Smooth muscle cell (in vitro differentiated cells): ENCODE measurements around the gene LDLRAD3. TPM values are rescaled to one million over a fixed set of nuclear protein-coding genes. Genes with fewer than 3 reads are reported as not detected.

Experiments
- DNase-seq: peaks from one replicate; lab custom pipeline; 2025; ENCODE audit not compliant: unreplicated experiment; lab: John Stamatoyannopoulos, UW
- H2AFZ ChIP-seq: fragments of 200-600 bp; sonication (generic); 2 replicates; pipeline ENCODE4 v1.6.0; 2016; ENCODE audit warnings: antibody characterized with exemption, low read depth, mild to moderate bottlenecking
- H3F3A ChIP-seq: fragments of 200-600 bp; sonication (generic); 2 replicates; pipeline ENCODE4 v1.6.0; 2017; ENCODE audit warnings: antibody characterized with exemption, low read depth
- H3K27ac ChIP-seq: fragments of 200-600 bp; sonication (generic); 2 replicates; pipeline ENCODE4 v1.5.1; 2016; ENCODE audit warnings: low read depth, mild to moderate bottlenecking
- H3K27me3 ChIP-seq: fragments of 200-600 bp; sonication (generic); 2 replicates; pipeline ENCODE4 v1.6.1; 2016; ENCODE audit warnings: low read depth, mild to moderate bottlenecking
- H3K36me3 ChIP-seq: fragments of 200-600 bp; sonication (generic); 2 replicates; pipeline ENCODE4 v1.5.1; 2016; ENCODE audit warnings: low read depth
- H3K4me1 ChIP-seq: fragments of 200-600 bp; sonication (generic); 2 replicates; pipeline ENCODE4 v1.5.1; 2016; ENCODE audit warnings: low read depth
- H3K4me2 ChIP-seq: fragments of 200-600 bp; sonication (generic); 2 replicates; pipeline ENCODE4 v1.6.0; 2016; ENCODE audit warnings: mild to moderate bottlenecking
- H3K4me3 ChIP-seq: fragments of 200-600 bp; sonication (generic); 2 replicates; pipeline ENCODE4 v1.5.1; 2016; ENCODE audit warnings: mild to moderate bottlenecking
- H3K79me2 ChIP-seq: fragments of 200-600 bp; sonication (generic); 2 replicates; pipeline ENCODE4 v1.6.0; 2016; ENCODE audit warnings: low read depth, mild to moderate bottlenecking
- H3K9ac ChIP-seq: fragments of 200-600 bp; sonication (generic); 2 replicates; pipeline ENCODE4 v1.6.0; 2016; ENCODE audit warnings: low read depth
- H3K9me3 ChIP-seq: fragments of 200-600 bp; sonication (generic); replicated peaks from 2 replicates; pipeline ENCODE4 v1.5.1; 2016; ENCODE audit warnings: low read depth
- H4K20me1 ChIP-seq: fragments of 200-600 bp; sonication (generic); 2 replicates; pipeline ENCODE4 v1.6.0; 2016; ENCODE audit warnings: low read depth
- CTCF ChIP-seq: fragments of 200-600 bp; sonication (generic); IDR thresholded peaks from 2 replicates; pipeline ENCODE4 v1.5.1; 2017; ENCODE audit warnings: borderline replicate concordance, mild to moderate bottlenecking, antibody characterized with exemption; ENCODE audit not compliant: insufficient read depth, poor library complexity, severe bottlenecking
- WGBS: methylation state at CpG from one replicate; pipeline ENCODE4 v1.1.7; 2016; ENCODE audit warnings: low lambda C conversion rate; 5-methylcytosine and 5-hydroxymethylcytosine counted together
- polyA plus RNA-seq: library from polyadenylated mRNA; unstranded; fragments of >200 nt; fragmentation: Nextera tagmentation; extraction: Ambion mirVana; gene quantifications from 2 replicates; pipeline ENCODE4 v1.2.1, GENCODE V29; 2016
- total RNA-seq: library from RNA; depleted of rRNA; stranded (reverse); fragments of >200 nt; gene quantifications from 2 replicates; pipeline ENCODE4 v1.2.3, GENCODE V29; 2014

Gene LDLRAD3
- total and polyA plus RNA-seq, 2 experiments from 2014 or later: 6.1 to 10.0 TPM

DNA sequence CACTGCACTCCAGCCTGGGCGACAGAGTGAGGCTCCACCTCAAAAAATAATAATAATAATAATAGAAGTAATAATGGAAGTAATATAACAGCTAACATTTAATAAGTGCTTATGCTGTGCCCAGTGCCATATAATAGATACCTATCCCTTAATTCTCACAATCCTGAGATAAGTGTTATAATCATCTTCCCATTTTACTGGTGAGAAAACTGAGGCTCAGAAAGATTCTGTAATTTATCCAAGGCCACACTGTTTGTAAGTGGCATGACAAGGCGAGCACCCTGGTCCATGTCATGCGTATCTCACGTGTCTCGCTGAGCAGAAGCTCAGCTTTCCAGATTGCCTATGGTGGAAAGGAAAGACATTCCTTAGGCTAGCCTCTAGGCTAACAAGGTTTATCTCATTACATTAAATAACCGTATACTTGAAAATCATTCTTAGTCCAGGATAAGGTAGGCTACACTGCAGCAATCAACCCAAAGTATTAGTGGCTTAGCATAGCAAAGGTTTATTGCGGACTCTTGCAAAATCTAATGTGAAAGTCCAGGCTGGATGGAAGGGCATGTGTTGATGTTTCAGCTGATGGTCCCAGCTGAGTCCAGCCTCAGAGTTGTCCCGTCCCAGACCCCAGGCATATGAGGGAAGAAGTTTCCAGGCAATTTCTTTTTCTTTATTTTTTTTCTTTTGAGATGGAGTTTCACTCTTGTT, 15.0 kb upstream of the LDLRAD3 start:
- Histone ChIP-seq H3K27me3 (no peaks in the 10 kb centered on the region), H3K4me3 (no peak overlapping the region), H4K20me1 (no peaks in the 10 kb centered on the region), H3K4me2 (no peak overlapping the region), H3K27ac (no peak overlapping the region), H2AFZ (no peak overlapping the region), H3K79me2 (no peaks in the 10 kb centered on the region), H3K9ac (no peak overlapping the region), H3K9me3 (no peaks in the 10 kb centered on the region), H3K4me1 (peaks cover 10% of the 10 kb centered on the region), H3F3A (no peaks in the 10 kb centered on the region), H3K36me3 (no peaks in the 10 kb centered on the region)
- DNase-seq: no peak
- WGBS: 93% methylated on average over 8 of the region's 8 CpGs
- TF ChIP-seq CTCF: no peak

GRCh38 chr11:35930466-35930865, 13.4 kb upstream of the LDLRAD3 start:
- Histone ChIP-seq H3K27ac (no peak overlapping the region), H4K20me1 (no peaks in the 10 kb centered on the region), H3K4me1 (peaks cover 10% of the 10 kb centered on the region), H3F3A (no peaks in the 10 kb centered on the region), H3K36me3 (no peaks in the 10 kb centered on the region), H3K9me3 (no peaks in the 10 kb centered on the region), H3K4me3 (no peak overlapping the region), H3K79me2 (no peaks in the 10 kb centered on the region), H3K4me2 (no peak overlapping the region), H2AFZ (no peak overlapping the region), H3K27me3 (peaks cover 2% of the 10 kb centered on the region), H3K9ac (no peak overlapping the region)
- no peak for TF ChIP-seq CTCF
- no peak for DNase-seq

DNA sequence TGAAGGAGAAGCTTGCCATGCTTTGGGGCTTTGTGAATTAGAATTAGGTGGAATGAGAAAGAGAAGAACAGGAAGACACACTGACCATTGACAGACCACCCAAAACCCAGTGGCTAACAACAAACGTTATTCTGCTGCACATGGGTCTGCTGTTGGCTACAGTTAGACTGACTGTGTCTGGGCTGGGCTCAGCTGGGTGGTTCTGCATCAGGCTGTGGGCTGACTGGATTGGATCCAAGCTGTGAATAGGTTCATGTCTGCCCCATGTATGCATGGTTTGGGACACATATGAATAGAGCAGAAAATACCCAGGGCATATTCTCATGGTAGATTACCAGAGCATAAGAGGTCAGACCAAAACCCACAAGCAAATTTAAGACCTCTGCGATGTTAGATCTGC, 11.7 kb upstream of the LDLRAD3 start:
- Histone ChIP-seq H3K9ac (no peak overlapping the region), H3F3A (no peaks in the 10 kb centered on the region), H3K4me1 (peaks cover 2% of the 10 kb centered on the region), H4K20me1 (no peaks in the 10 kb centered on the region), H3K36me3 (no peaks in the 10 kb centered on the region), H3K9me3 (no peaks in the 10 kb centered on the region), H3K4me3 (no peak overlapping the region), H2AFZ (no peak overlapping the region), H3K27ac (no peak overlapping the region), H3K79me2 (no peaks in the 10 kb centered on the region), H3K27me3 (peaks cover 7% of the 10 kb centered on the region), H3K4me2 (no peak overlapping the region)
- 91% methylated on average over 2 of the region's 2 CpGs for WGBS
- TF ChIP-seq CTCF: no peak
- no peak for DNase-seq

DNA sequence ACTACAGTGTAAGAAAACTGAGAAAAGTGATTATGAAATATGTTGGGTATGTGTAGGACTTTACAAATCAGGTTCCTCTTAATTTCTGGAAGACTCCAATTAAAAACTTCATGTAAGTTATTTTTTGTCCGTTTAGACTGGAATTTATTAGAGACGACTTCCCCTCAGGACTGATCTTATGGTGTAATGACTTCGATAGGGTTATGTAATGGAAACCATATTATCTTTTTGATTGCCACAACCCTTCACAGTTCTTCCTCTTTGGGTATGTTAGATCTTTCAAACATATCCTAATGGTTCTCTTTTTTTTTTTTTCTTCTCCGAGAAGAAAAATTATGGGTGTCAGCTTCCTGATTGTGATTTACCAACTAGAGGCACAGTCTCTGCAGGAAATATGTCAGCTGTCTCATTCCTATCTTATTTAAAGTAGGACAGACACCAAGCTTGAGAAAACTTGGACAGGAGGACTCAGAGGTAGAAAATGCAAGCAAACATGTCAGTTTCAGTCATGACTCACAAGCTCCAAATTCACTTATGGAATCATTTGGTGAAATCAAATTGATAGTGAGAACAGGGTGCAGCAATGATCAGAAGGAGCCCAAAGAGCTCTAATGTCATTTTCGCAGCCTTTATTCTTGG, 11.1 kb upstream of the LDLRAD3 start:
- H3K27me3 ChIP-seq: peaks cover 14% of the 10 kb centered on the region
- no peak for DNase-seq
- no peaks in the 10 kb centered on the region for H3K9me3 ChIP-seq
- H3K79me2 ChIP-seq: no peaks in the 10 kb centered on the region
- H3K4me2 ChIP-seq: no peak overlapping the region
- H3K4me3 ChIP-seq: no peak overlapping the region
- H2AFZ ChIP-seq: no peak overlapping the region
- no peak overlapping the region for H3K9ac ChIP-seq
- WGBS: 89% methylated on average over 5 of the region's 5 CpGs
- no peaks in the 10 kb centered on the region for H3K4me1 ChIP-seq
- H3K36me3 ChIP-seq: no peaks in the 10 kb centered on the region
- no peak for TF ChIP-seq CTCF
- no peaks in the 10 kb centered on the region for H4K20me1 ChIP-seq
- H3K27ac ChIP-seq: no peak overlapping the region
- H3F3A ChIP-seq: no peaks in the 10 kb centered on the region
